GM23248 (cell line): ENCODE results near the gene ZP4.

Source experiments
- EZH2 ChIP-seq: fragments of 200-600 bp; sonication (generic); IDR thresholded peaks from 2 replicates; pipeline ENCODE4 v1.6.1; 2018; ENCODE audit warnings: antibody characterized with exemption, mild to moderate bottlenecking; ENCODE audit not compliant: insufficient read depth, poor library complexity, severe bottlenecking
- EZH2phosphoT487 ChIP-seq: fragments of 200-600 bp; sonication (generic); IDR thresholded peaks from 2 replicates; pipeline ENCODE4 v1.6.1; 2018; ENCODE audit warnings: antibody characterized with exemption, moderate library complexity, mild to moderate bottlenecking, low read depth; ENCODE audit not compliant: insufficient read depth

DNA sequence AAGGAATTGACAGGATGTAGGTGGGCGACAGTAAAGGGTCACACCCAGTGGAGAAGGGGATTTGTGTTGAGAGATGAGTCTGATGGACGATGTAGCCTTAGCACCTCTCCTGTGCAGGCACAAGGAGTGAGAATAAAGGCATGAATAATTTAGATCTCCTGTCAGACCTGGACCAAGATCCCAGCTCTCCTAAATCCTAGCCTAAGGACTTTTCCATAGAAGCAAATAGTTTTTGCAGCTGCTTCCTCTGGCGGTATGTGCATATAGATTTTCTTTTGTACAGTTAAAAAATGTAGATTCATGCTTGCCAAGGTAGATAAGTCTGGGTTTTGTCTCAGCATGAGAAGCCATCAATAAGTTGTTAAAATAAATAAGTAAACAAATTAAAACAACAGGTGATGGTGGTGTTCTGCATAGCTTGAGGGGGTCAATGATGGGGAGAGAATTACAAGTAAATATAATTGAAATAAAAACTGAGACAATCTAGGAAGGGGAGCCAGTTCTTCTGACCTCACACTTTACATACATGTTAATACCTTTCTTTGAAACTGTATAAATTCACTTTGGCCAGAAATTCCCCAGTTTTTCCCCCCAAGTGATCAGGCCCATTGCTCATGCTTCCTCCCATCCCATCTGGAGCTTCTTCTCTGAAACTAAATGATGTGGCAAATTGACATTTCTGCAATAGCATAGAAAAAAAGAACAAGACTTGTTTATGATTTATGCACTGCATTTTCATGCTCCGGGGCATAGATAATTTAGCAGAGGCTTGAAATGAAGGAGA lies 12.4 kb upstream of the ZP4 start:
- TF ChIP-seq EZH2phosphoT487 = no peak
- no peak for TF ChIP-seq EZH2
